BLaER1 (cell line): ENCODE data around the gene CRY2.

Source experiments
- H3K27ac ChIP-seq: shearing (Covaris generic); formaldehyde crosslinking; 2 replicates; pipeline ENCODE4 v1.8.1; 2022
- H3K27me3 ChIP-seq: shearing (Covaris generic); formaldehyde crosslinking; 2 replicates; pipeline ENCODE4 v1.8.1; 2022
- H3K36me3 ChIP-seq: shearing (Covaris generic); formaldehyde crosslinking; 2 replicates; pipeline ENCODE4 v1.8.1; 2022
- H3K4me1 ChIP-seq: shearing (Covaris generic); formaldehyde crosslinking; 2 replicates; pipeline ENCODE4 v1.8.1; 2022
- H3K4me2 ChIP-seq: shearing (Covaris generic); formaldehyde crosslinking; 2 replicates; pipeline ENCODE4 v1.8.1; 2022
- H3K4me3 ChIP-seq: shearing (Covaris generic); formaldehyde crosslinking; 2 replicates; pipeline ENCODE4 v1.8.1; 2022
- H3K9ac ChIP-seq: shearing (Covaris generic); formaldehyde crosslinking; 2 replicates; pipeline ENCODE4 v1.8.1; 2022
- H3K9me3 ChIP-seq: shearing (Covaris generic); formaldehyde crosslinking; 2 replicates; pipeline ENCODE4 v1.8.1; 2022
- H4K20me1 ChIP-seq: shearing (Covaris generic); formaldehyde crosslinking; 2 replicates; pipeline ENCODE4 v1.8.1; 2022
- Cebpa-rat ChIP-seq: shearing (Covaris generic); IDR thresholded peaks from 2 replicates; pipeline ENCODE4 v1.8.1; 2022

The CRY2 gene

DNA sequence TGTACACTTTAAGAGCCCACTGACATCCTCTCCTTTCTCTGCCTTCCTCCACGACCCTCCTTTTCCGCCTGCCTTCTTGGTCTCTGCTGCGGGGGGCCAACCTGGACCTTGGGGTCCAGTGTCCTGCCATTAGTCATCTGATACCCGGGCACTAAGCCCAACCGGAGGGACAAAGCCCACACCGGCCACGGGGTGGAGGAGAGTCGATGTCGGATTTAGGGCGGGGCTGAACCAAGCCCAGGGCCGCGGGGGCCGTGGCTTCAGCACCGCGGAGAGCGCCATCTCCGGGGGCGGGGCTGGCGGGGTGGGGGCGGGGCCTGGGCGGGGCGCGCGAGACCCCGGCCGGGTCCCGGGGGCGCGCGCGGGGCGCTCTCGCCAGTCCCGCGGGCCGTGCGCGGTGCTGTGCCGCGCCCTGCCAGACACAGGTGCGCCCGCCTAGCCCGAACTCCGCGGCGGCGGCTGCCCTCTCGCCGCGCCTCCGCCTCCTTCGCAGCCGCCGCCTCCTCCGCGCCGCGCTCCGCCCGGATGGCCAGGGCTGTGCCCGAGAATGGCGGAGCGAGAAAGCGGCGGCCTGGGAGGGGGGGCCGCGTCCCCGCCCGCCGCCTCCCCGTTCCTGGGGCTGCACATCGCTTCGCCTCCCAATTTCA, 38.1 kb downstream of the CRY2 start, which contains the start of gene MAPK8IP1:
Gene MAPK8IP1 (plus strand): TSS at position 378 of the 647 bp plus-strand sequence. CDS start 170 bp downstream, at position 548.
- no peak within 1 kb of the TSS for H3K27ac ChIP-seq
- H3K27me3 ChIP-seq = no peaks in the 10 kb centered on the region; the same call in 1 of the 2 replicates
- no peak within 1 kb of the TSS for H3K9ac ChIP-seq
- H3K4me1 ChIP-seq = peaks cover 10% of the 10 kb centered on the region
- H3K36me3 ChIP-seq = peaks cover 25% of the 10 kb centered on the region
- TF ChIP-seq Cebpa-rat = no peak
- no peaks in the 10 kb centered on the region for H3K9me3 ChIP-seq
- peak within 1 kb of the TSS; percentile 70 for H3K4me3 ChIP-seq
- peak within 1 kb of the TSS; percentile 77 for H3K4me2 ChIP-seq
- H4K20me1 ChIP-seq = peaks cover 73% of the 10 kb centered on the region

- no peaks in the 10 kb centered on the region; the same call in 1 of the 2 replicates for H3K27me3 ChIP-seq
- no peak for TF ChIP-seq Cebpa-rat
- no peak overlapping the region for H3K27ac ChIP-seq
- peak overlapping the region; percentile 77 for H3K4me2 ChIP-seq
- H3K4me3 ChIP-seq = peak overlapping the region; percentile 70
- H4K20me1 ChIP-seq = peaks cover 66% of the 10 kb centered on the region
- no peaks in the 10 kb centered on the region for H3K9me3 ChIP-seq
- no peak overlapping the region for H3K9ac ChIP-seq
- peaks cover 18% of the 10 kb centered on the region for H3K36me3 ChIP-seq
- H3K4me1 ChIP-seq = peaks cover 10% of the 10 kb centered on the region
Measured at GRCh38 chr11:45885921-45886721, 38.8 kb downstream of the CRY2 start.

GRCh38 chr11:45886816-45887520, 39.7 kb downstream of the CRY2 start:
- H3K27me3 ChIP-seq = no peaks in the 10 kb centered on the region; the same call in 1 of the 2 replicates
- no peak overlapping the region for H3K9ac ChIP-seq
- H3K36me3 ChIP-seq = peaks cover 10% of the 10 kb centered on the region
- TF ChIP-seq Cebpa-rat = no peak
- no peak overlapping the region for H3K4me3 ChIP-seq
- H3K27ac ChIP-seq = no peak overlapping the region
- peaks cover 58% of the 10 kb centered on the region for H4K20me1 ChIP-seq
- H3K4me2 ChIP-seq = no peak overlapping the region
- H3K9me3 ChIP-seq = no peaks in the 10 kb centered on the region
- peaks cover 10% of the 10 kb centered on the region for H3K4me1 ChIP-seq

DNA sequence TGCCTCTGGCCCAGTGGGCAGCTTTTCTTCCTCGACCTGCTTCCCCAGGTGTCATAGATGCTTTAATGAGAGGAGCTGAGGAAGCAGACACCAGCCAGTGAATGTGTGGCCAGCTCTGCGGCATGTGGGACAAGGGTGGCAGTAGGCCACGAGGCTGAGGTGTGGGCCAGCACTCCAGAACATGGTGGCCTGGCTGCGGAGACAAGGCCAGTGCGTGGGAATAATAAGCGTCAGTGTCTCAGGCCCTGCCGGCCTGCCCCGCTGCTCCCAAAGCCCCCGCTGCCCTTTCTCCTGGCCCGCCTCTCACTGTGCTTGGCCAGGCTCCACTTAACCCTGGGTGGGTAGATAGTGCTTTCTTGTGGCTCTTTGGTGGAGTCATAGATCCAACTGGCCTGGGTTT, 40.3 kb downstream of the CRY2 start:
- Histone ChIP-seq H4K20me1 (peaks cover 52% of the 10 kb centered on the region), H3K4me2 (no peak overlapping the region), H3K4me3 (no peak overlapping the region), H3K27ac (no peak overlapping the region), H3K9ac (no peak overlapping the region), H3K4me1 (peaks cover 10% of the 10 kb centered on the region), H3K36me3 (peaks cover 4% of the 10 kb centered on the region; the same call in 1 of the 2 replicates), H3K9me3 (no peaks in the 10 kb centered on the region), H3K27me3 (no peaks in the 10 kb centered on the region; the same call in 1 of the 2 replicates)
- no peak for TF ChIP-seq Cebpa-rat

DNA sequence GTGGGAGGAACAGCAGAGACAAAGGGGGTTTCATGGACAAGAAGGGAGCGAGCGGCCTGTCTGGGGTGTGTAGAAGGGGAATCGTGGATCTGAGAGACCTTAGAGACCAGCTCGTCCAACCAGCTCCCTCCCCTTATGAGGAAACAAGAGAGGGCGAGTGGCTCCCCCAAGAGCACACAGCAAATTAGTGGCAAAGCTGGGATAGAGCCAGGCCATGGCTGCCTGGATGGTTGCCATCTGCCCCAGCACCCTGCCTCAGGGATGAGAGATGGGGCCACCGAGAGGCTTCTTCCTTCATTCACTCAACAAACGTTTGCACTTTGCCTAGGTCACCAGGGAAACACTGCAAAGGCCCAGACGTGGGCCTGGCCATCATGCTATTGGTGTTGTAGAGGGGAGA, 42.3 kb downstream of the CRY2 start:
- no peak for TF ChIP-seq Cebpa-rat
- H4K20me1 ChIP-seq = peaks cover 32% of the 10 kb centered on the region
- H3K4me1 ChIP-seq = peaks cover 10% of the 10 kb centered on the region
- H3K4me2 ChIP-seq = no peak overlapping the region
- H3K27ac ChIP-seq = no peak overlapping the region
- H3K36me3 ChIP-seq = no peaks in the 10 kb centered on the region
- no peaks in the 10 kb centered on the region; the same call in 1 of the 2 replicates for H3K27me3 ChIP-seq
- no peak overlapping the region for H3K9ac ChIP-seq
- no peaks in the 10 kb centered on the region for H3K9me3 ChIP-seq
- H3K4me3 ChIP-seq = no peak overlapping the region

DNA sequence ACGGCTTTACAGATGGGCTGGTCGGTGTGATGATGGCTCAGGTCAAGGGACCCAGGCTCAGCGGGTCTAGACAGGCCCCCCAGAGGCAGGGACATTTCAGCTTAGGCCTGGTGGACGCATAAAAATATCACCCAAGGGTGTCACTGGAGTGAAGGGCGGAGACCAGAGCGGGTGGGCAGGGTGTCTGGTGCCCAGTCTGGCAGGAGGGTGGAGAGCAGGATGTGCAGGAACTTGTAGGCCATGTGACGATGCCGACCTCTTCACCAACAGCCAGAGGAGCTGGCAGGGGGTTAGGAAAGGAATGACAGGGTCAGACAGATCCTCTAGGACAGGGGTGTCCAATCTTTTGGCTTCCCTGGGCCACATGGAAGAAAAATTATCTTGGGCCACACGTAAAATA, 42.7 kb downstream of the CRY2 start:
- Histone ChIP-seq H4K20me1 (peaks cover 28% of the 10 kb centered on the region), H3K27me3 (no peaks in the 10 kb centered on the region; the same call in 1 of the 2 replicates), H3K4me1 (peaks cover 9% of the 10 kb centered on the region), H3K9ac (no peak overlapping the region), H3K4me3 (no peak overlapping the region), H3K9me3 (no peaks in the 10 kb centered on the region), H3K27ac (no peak overlapping the region), H3K4me2 (no peak overlapping the region), H3K36me3 (no peaks in the 10 kb centered on the region)
- TF ChIP-seq Cebpa-rat = no peak

DNA sequence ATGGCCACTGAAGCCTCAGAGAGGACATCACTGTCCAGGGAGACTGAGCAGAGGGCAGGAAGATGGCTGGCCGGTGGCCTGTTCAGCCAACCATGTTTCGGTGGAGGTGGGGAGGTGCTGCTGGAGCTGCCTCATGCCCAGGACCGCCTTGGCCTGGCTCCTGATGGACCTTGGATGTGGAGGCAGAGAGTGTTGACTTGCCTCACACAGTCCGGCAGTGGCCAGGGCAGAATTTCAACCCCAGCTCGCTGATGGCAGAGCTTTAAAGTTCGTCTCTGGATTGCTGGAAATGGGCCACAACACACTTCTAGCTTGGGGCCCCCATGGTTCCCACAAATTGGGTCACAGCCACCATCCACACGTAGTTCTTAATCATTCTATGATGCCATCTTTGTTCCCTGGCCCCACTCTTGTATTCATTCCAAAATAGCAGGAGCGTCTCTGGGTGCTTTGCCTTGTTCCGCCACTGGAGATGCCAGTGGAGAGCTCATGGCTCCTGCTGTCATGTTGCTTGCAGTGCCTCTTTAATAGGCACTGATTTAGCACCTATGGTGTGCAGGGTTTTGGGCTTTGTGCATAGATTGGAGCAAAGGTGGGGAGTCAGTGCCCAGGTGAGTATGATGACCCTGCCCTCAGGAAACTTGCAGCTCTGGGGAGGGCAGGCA, 43.7 kb downstream of the CRY2 start:
- H3K9ac ChIP-seq = no peak overlapping the region
- no peaks in the 10 kb centered on the region for H3K36me3 ChIP-seq
- no peak overlapping the region for H3K4me2 ChIP-seq
- no peak for TF ChIP-seq Cebpa-rat
- H4K20me1 ChIP-seq = peaks cover 25% of the 10 kb centered on the region
- no peaks in the 10 kb centered on the region for H3K9me3 ChIP-seq
- H3K27ac ChIP-seq = no peak overlapping the region
- H3K4me1 ChIP-seq = peaks cover 2% of the 10 kb centered on the region; the same call in 1 of the 2 replicates
- H3K27me3 ChIP-seq = no peaks in the 10 kb centered on the region; the same call in 1 of the 2 replicates
- H3K4me3 ChIP-seq = no peak overlapping the region

- H3K9ac ChIP-seq = no peak overlapping the region
- no peaks in the 10 kb centered on the region for H3K9me3 ChIP-seq
- H3K4me1 ChIP-seq = no peaks in the 10 kb centered on the region
- peaks cover 8% of the 10 kb centered on the region; the same call in 1 of the 2 replicates for H3K27me3 ChIP-seq
- H3K36me3 ChIP-seq = no peaks in the 10 kb centered on the region
- TF ChIP-seq Cebpa-rat = no peak
- no peak overlapping the region for H3K27ac ChIP-seq
- H3K4me2 ChIP-seq = no peak overlapping the region
- H3K4me3 ChIP-seq = no peak overlapping the region
- H4K20me1 ChIP-seq = peaks cover 24% of the 10 kb centered on the region
Measured at GRCh38 chr11:45892856-45893255, 45.6 kb downstream of the CRY2 start.

- Histone ChIP-seq H3K36me3 (no peaks in the 10 kb centered on the region), H3K27ac (no peak overlapping the region), H3K4me2 (no peak overlapping the region), H3K9me3 (no peaks in the 10 kb centered on the region), H3K4me1 (peaks cover 9% of the 10 kb centered on the region), H3K4me3 (no peak overlapping the region), H3K9ac (no peak overlapping the region), H4K20me1 (peaks cover 36% of the 10 kb centered on the region), H3K27me3 (peaks cover 24% of the 10 kb centered on the region)
- TF ChIP-seq Cebpa-rat = no peak
Measured at GRCh38 chr11:45894555-45895247, 47.4 kb downstream of the CRY2 start.
